ENCODE measurements around the gene TBC1D8. TPM values are rescaled to one million over a fixed set of nuclear protein-coding genes. Genes with fewer than 3 reads are reported as not detected.

TBC1D8 gene
- polyA plus RNA-seq, 3 donors: 16.1 to 78.0 (median 22.4) TPM

DNA sequence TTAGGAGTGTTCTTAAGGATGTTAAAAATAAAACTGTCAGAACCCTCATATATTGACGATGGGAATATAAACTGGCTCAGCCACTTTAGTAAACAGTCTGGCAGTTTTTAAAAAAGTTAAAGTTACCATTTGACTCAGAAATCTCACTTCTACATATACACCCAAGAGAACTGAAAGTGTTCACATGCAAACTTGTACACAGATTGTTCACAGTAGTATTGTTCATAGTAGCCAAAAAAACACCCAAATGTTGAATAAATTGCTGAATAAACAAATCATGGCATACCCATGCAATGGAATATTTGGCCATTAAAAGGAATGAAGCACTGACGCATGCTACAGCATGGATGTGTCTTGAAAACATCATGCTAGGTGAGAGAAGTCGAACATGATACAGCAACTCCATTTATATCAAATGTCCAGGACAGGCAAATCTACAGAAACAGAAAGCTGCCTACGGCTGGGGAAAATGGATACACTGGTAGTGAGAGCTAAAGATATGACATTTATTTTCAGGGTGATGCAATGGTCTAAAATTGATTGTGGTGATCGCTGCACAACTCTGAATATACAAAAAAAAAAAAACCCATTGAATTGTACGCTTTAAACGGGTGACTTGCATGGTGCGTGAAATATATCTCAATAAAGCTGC is 139.0 kb downstream of the TBC1D8 start:
- no peak overlapping the region for H3K27ac Mint-ChIP-seq
- no peak overlapping the region for H3K4me3 Mint-ChIP-seq
- intact Hi-C loops (cut with micrococcal nuclease): loop anchor here (5.0 to 10.0 kb wide), 3 partner anchors 140 to 823 kb away; partner anchors contain the start of gene TBC1D8 (in 2 of the 2)

DNA sequence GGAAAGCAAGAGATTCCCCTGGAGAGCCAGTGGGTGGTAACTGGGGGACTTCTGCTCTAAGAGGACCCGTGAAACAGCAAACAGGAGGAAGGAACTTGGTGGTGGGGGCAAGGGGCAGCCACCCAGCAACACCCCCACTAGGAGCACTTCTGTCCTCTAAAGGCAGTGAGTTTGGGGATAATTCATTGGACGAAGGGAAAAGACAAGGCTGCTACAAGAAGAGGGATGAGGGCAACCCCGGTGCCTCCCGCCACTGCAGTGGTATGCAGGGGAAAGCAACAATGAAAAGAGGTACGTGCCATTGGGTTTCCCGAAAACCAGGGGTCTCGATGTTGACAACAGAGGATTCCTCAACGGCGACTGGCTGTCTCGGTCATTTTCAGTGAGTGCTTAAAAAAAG is 140.0 kb downstream of the TBC1D8 start:
- intact Hi-C loops (cut with micrococcal nuclease): loop anchor here (5.0 to 10.0 kb wide), 3 partner anchors 141 to 824 kb away; partner anchors contain the start of gene TBC1D8 (in 2 of the 2)
- peaks cover 55 to 72% of the 10 kb centered on the region in 2 donors for H3K36me3 Mint-ChIP-seq
- H3K27ac Mint-ChIP-seq: peak overlapping the region in 2 of 7 donors; percentile 1 to 86
- no peaks in the 10 kb centered on the region for H3K9me3 Mint-ChIP-seq
- no peaks in the 10 kb centered on the region for H3K27me3 Mint-ChIP-seq (ENCODE audit: low read depth in 3 of 3)
- Histone ChIP-seq H3K9me3 (replicated peaks in 1 of 2; ENCODE audit: control insufficient read depth in 1 of 2, insufficient read depth in 1 of 2, low read length in 2 of 2) (no peaks in the 10 kb centered on the region), H3K27ac (ENCODE audit: low read depth in 1 of 2, low read length in 2 of 2) (no peak overlapping the region), H2AFZ (ENCODE audit: insufficient read depth, low read depth, low read length, poor library complexity, severe bottlenecking) (no peak overlapping the region), H3K4me3 (replicated peaks in 1 of 3; ENCODE audit: low read depth in 2 of 3, low read length in 3 of 3) (no peak overlapping the region), H3K4me2 (replicated peaks; ENCODE audit: extremely low read depth, low read length, poor library complexity, severe bottlenecking) (no peak overlapping the region), H3K79me2 (ENCODE audit: insufficient read depth, low read length) (peaks cover 20% of the 10 kb centered on the region), H3K4me1 (ENCODE audit: control insufficient read depth in 1 of 2, insufficient read depth in 2 of 2, low read length in 2 of 2) (no peaks in the 10 kb centered on the region), H3K9ac (ENCODE audit: insufficient read depth, low read length, poor library complexity, severe bottlenecking) (no peak overlapping the region), H3K36me3 (replicated peaks in 1 of 2; ENCODE audit: control insufficient read depth in 1 of 2, insufficient read depth in 2 of 2, low read length in 2 of 2) (peaks cover 63 to 85% of the 10 kb centered on the region in 2 donors), H4K20me1 (ENCODE audit: insufficient read depth, low read length) (peaks cover 81% of the 10 kb centered on the region), H3K27me3 (ENCODE audit: control insufficient read depth in 2 of 2, insufficient read depth in 2 of 2, low read length in 2 of 2) (no peaks in the 10 kb centered on the region)
- H3K4me3 Mint-ChIP-seq: no peak overlapping the region
- TF ChIP-seq, protein P1, sequence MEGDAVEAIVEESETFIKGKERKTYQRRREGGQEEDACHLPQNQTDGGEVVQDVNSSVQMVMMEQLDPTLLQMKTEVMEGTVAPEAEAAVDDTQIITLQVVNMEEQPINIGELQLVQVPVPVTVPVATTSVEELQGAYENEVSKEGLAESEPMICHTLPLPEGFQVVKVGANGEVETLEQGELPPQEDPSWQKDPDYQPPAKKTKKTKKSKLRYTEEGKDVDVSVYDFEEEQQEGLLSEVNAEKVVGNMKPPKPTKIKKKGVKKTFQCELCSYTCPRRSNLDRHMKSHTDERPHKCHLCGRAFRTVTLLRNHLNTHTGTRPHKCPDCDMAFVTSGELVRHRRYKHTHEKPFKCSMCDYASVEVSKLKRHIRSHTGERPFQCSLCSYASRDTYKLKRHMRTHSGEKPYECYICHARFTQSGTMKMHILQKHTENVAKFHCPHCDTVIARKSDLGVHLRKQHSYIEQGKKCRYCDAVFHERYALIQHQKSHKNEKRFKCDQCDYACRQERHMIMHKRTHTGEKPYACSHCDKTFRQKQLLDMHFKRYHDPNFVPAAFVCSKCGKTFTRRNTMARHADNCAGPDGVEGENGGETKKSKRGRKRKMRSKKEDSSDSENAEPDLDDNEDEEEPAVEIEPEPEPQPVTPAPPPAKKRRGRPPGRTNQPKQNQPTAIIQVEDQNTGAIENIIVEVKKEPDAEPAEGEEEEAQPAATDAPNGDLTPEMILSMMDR (IDR thresholded peaks at IDR 0.05): no peak
- H3K4me1 Mint-ChIP-seq: peaks cover 5% of the 10 kb centered on the region
- DNase-seq: no peak
- WGBS (ENCODE audit: insufficient coverage): 78% methylated on average over 4 of the region's 10 CpGs

More for the DNA sequence above, 139.0 kb downstream of the TBC1D8 start:
- Mint-ChIP-seq H3K4me1 (peaks cover 3% of the 10 kb centered on the region), H3K9me3 (no peaks in the 10 kb centered on the region), H3K27me3 (ENCODE audit: low read depth in 3 of 3) (no peaks in the 10 kb centered on the region), H3K36me3 (peaks cover 46 to 61% of the 10 kb centered on the region in 2 donors)
- H4K20me1 ChIP-seq (ENCODE audit: insufficient read depth, low read length): peaks cover 71% of the 10 kb centered on the region
- H3K79me2 ChIP-seq (ENCODE audit: insufficient read depth, low read length): peaks cover 14% of the 10 kb centered on the region
- H3K36me3 ChIP-seq (replicated peaks in 1 of 2; ENCODE audit: control insufficient read depth in 1 of 2, insufficient read depth in 2 of 2, low read length in 2 of 2): peaks cover 53 to 79% of the 10 kb centered on the region in 2 donors
- H3K9ac ChIP-seq (ENCODE audit: insufficient read depth, low read length, poor library complexity, severe bottlenecking): no peak overlapping the region
- no peak overlapping the region for H2AFZ ChIP-seq (ENCODE audit: insufficient read depth, low read depth, low read length, poor library complexity, severe bottlenecking)
- H3K27ac ChIP-seq (ENCODE audit: low read depth in 1 of 2, low read length in 2 of 2): no peak overlapping the region
- no peaks in the 10 kb centered on the region for H3K27me3 ChIP-seq (ENCODE audit: control insufficient read depth in 2 of 2, insufficient read depth in 2 of 2, low read length in 2 of 2)
- DNase-seq: no peak
- H3K4me3 ChIP-seq (replicated peaks in 1 of 3; ENCODE audit: low read depth in 2 of 3, low read length in 3 of 3): no peak overlapping the region
- TF ChIP-seq, protein P1 (IDR thresholded peaks at IDR 0.05): no peak
- H3K4me1 ChIP-seq (ENCODE audit: control insufficient read depth in 1 of 2, insufficient read depth in 2 of 2, low read length in 2 of 2): no peaks in the 10 kb centered on the region
- H3K9me3 ChIP-seq (replicated peaks in 1 of 2; ENCODE audit: control insufficient read depth in 1 of 2, insufficient read depth in 1 of 2, low read length in 2 of 2): no peaks in the 10 kb centered on the region
- WGBS (ENCODE audit: insufficient coverage): no CpG with 5 or more reads among the region's 8 CpGs
- H3K4me2 ChIP-seq (replicated peaks; ENCODE audit: extremely low read depth, low read length, poor library complexity, severe bottlenecking): no peak overlapping the region

Measured in CD14-positive monocyte (primary cell).